Activated CD4-positive, alpha-beta T cell treated with anti-CD3 and anti-CD28 coated beads, Interleukin-10, Interleukin-2, amounts not matched to agents 100 ng/mL and 50 ng/mL, durations not matched to agents 16 hours and 8 hours (primary cell): ENCODE results near the gene SUPT6H.
A peak's percentile ranks its signal among the peaks of the same experiment; 100 is the strongest.

Experiments used
- DNase-seq: peaks from one replicate; pipeline ENCODE4 v3.0.0-alpha.2; 2020

The SUPT6H gene

GRCh38 chr17:28661635-28662526, at the start of gene SUPT6H, which contains the start of gene SDF2:
Gene SUPT6H, plus strand, starts transcription at chr17:28662205. Its CDS starts 11,197 bp downstream, at chr17:28673402.
Gene SDF2, minus strand, starts transcription at chr17:28661906. Its CDS starts 30 bp downstream, at chr17:28661876.
- DNase-seq: peak; percentile 94

- DNase-seq: no peak
Observed at GRCh38 chr17:28612531-28612930, 49.5 kb upstream of the SUPT6H start.

GRCh38 chr17:28612936-28613872, 48.8 kb upstream of the SUPT6H start:
- peak; percentile 45 for DNase-seq

GRCh38 chr17:28613931-28614381, 48.0 kb upstream of the SUPT6H start, which contains the start of gene RSKR:
Gene RSKR, minus strand, starts transcription at chr17:28614185. Its CDS starts 24 bp downstream, at chr17:28614161.
- no peak for DNase-seq

- no peak for DNase-seq
Observed at GRCh38 chr17:28615260-28615940, 46.6 kb upstream of the SUPT6H start.

GRCh38 chr17:28616281-28616680, 45.7 kb upstream of the SUPT6H start:
- DNase-seq: no peak

- no peak for DNase-seq
Observed at GRCh38 chr17:28618464-28618863, 43.5 kb upstream of the SUPT6H start.

- no peak for DNase-seq
Observed at GRCh38 chr17:28620010-28620409, 42.0 kb upstream of the SUPT6H start.

- no peak for DNase-seq
Observed at GRCh38 chr17:28622186-28622585, 39.8 kb upstream of the SUPT6H start.

GRCh38 chr17:28623696-28624095, 38.3 kb upstream of the SUPT6H start:
- no peak for DNase-seq

- no peak for DNase-seq
Observed at GRCh38 chr17:28624148-28624547, 37.9 kb upstream of the SUPT6H start.

- no peak for DNase-seq
Observed at GRCh38 chr17:28626818-28627217, 35.2 kb upstream of the SUPT6H start.

GRCh38 chr17:28634206-28634865, 27.7 kb upstream of the SUPT6H start:
- no peak for DNase-seq

GRCh38 chr17:28635506-28635905, 26.5 kb upstream of the SUPT6H start:
- no peak for DNase-seq

- DNase-seq: no peak
Observed at GRCh38 chr17:28641579-28641978, 20.4 kb upstream of the SUPT6H start.

GRCh38 chr17:28643983-28644786, 17.8 kb upstream of the SUPT6H start:
- peak; percentile 58 for DNase-seq

- DNase-seq: peak; percentile 98
Observed at GRCh38 chr17:28644787-28645575, 17.0 kb upstream of the SUPT6H start, which contains the start of gene BLTP2. Gene BLTP2, minus strand, starts transcription at chr17:28645158. Its CDS starts 102 bp downstream, at chr17:28645056.

GRCh38 chr17:28645576-28645939, 16.4 kb upstream of the SUPT6H start:
- no peak for DNase-seq

- no peak for DNase-seq
Observed at GRCh38 chr17:28646039-28646754, 15.8 kb upstream of the SUPT6H start.

GRCh38 chr17:28648698-28649097, 13.3 kb upstream of the SUPT6H start:
- no peak for DNase-seq
